Neural progenitor cell (in vitro differentiated cells): ENCODE results near the gene WDR27.

Experiments used
- CTCF ChIP-seq: fragments of 200-600 bp; sonication (generic); IDR thresholded peaks from 2 replicates; pipeline ENCODE4 v1.5.1; 2017; ENCODE audit warnings: antibody characterized with exemption, mild to moderate bottlenecking
- EZH2 ChIP-seq: fragments of 200-600 bp; sonication (generic); IDR thresholded peaks from 2 replicates; pipeline ENCODE4 v1.6.1; 2017; ENCODE audit warnings: antibody characterized with exemption, mild to moderate bottlenecking, moderate library complexity
- EZH2phosphoT487 ChIP-seq: fragments of 200-600 bp; sonication (generic); IDR thresholded peaks from 2 replicates; pipeline ENCODE4 v1.6.1; 2017; ENCODE audit warnings: antibody characterized with exemption

- peak; percentile 34 for TF ChIP-seq CTCF
- TF ChIP-seq EZH2phosphoT487 = no peak
- no peak for TF ChIP-seq EZH2
Measured at GRCh38 chr6:169445227-169445626, 256.6 kb downstream of the WDR27 start.
